ENCODE results near the gene GLT6D1.

GLT6D1 gene

GRCh38 chr9:135592625-135593024 lies 46.7 kb downstream of the GLT6D1 start:
- Histone ChIP-seq H3K27me3 (ENCODE audit: insufficient read depth, insufficient read length) (no peaks in the 10 kb centered on the region), H3K4me1 (ENCODE audit: insufficient read depth, insufficient read length) (peaks cover 5% of the 10 kb centered on the region), H3K4me3 (ENCODE audit: insufficient read length, low read depth) (no peak overlapping the region), H3K9me3 (ENCODE audit: insufficient read depth, low read length) (peaks cover 13% of the 10 kb centered on the region), H3K9ac (ENCODE audit: insufficient read length, low read depth) (no peak overlapping the region), H3K36me3 (ENCODE audit: insufficient read depth, insufficient read length, low read length) (no peaks in the 10 kb centered on the region)
- TF ChIP-seq YY1 (IDR thresholded peaks at IDR 0.05; ENCODE audit: insufficient read depth, insufficient read length) (no peak), SUZ12 (IDR thresholded peaks at IDR 0.05; ENCODE audit: extremely low read depth, insufficient read depth, insufficient read length) (no peak), ZNF274 (IDR thresholded peaks at IDR 0.05; ENCODE audit: low read depth, low read length) (no peak)
- no peak for DNase-seq (ENCODE audit: low read depth, low spot score)

- peaks cover 13% of the 10 kb centered on the region for H3K9me3 ChIP-seq (ENCODE audit: insufficient read depth, low read length)
- H3K4me3 ChIP-seq (ENCODE audit: insufficient read length, low read depth) = no peak overlapping the region
- H3K36me3 ChIP-seq (ENCODE audit: insufficient read depth, insufficient read length, low read length) = no peaks in the 10 kb centered on the region
- H3K9ac ChIP-seq (ENCODE audit: insufficient read length, low read depth) = no peak overlapping the region
- no peak for TF ChIP-seq YY1 (IDR thresholded peaks at IDR 0.05; ENCODE audit: insufficient read depth, insufficient read length)
- no peak for TF ChIP-seq SUZ12 (IDR thresholded peaks at IDR 0.05; ENCODE audit: extremely low read depth, insufficient read depth, insufficient read length)
- TF ChIP-seq ZNF274 (IDR thresholded peaks at IDR 0.05; ENCODE audit: low read depth, low read length) = no peak
- H3K4me1 ChIP-seq (ENCODE audit: insufficient read depth, insufficient read length) = peaks cover 5% of the 10 kb centered on the region
- H3K27me3 ChIP-seq (ENCODE audit: insufficient read depth, insufficient read length) = no peaks in the 10 kb centered on the region
- no peak for DNase-seq (ENCODE audit: low read depth, low spot score)
Observed at GRCh38 chr9:135592331-135592590, 47.1 kb downstream of the GLT6D1 start.

GRCh38 chr9:135591506-135592330 lies 47.6 kb downstream of the GLT6D1 start:
- H3K4me1 ChIP-seq (ENCODE audit: insufficient read depth, insufficient read length) = peaks cover 5% of the 10 kb centered on the region
- no peak overlapping the region for H3K9ac ChIP-seq (ENCODE audit: insufficient read length, low read depth)
- peaks cover 9% of the 10 kb centered on the region for H3K9me3 ChIP-seq (ENCODE audit: insufficient read depth, low read length)
- no peaks in the 10 kb centered on the region for H3K27me3 ChIP-seq (ENCODE audit: insufficient read depth, insufficient read length)
- no peak overlapping the region for H3K4me3 ChIP-seq (ENCODE audit: insufficient read length, low read depth)
- no peak for DNase-seq (ENCODE audit: low read depth, low spot score)
- TF ChIP-seq SUZ12 (IDR thresholded peaks at IDR 0.05; ENCODE audit: extremely low read depth, insufficient read depth, insufficient read length) (no peak), YY1 (IDR thresholded peaks at IDR 0.05; ENCODE audit: insufficient read depth, insufficient read length) (no peak), ZNF274 (IDR thresholded peaks at IDR 0.05; ENCODE audit: low read depth, low read length) (no peak)
- no peaks in the 10 kb centered on the region for H3K36me3 ChIP-seq (ENCODE audit: insufficient read depth, insufficient read length, low read length)

- peaks cover 4% of the 10 kb centered on the region; the same call in 1 of the 2 replicates for H3K9me3 ChIP-seq (ENCODE audit: insufficient read depth, low read length)
- no peak for DNase-seq (ENCODE audit: low read depth, low spot score)
- no peaks in the 10 kb centered on the region for H3K27me3 ChIP-seq (ENCODE audit: insufficient read depth, insufficient read length)
- H3K9ac ChIP-seq (ENCODE audit: insufficient read length, low read depth) = no peak overlapping the region
- no peak for TF ChIP-seq YY1 (IDR thresholded peaks at IDR 0.05; ENCODE audit: insufficient read depth, insufficient read length)
- no peak for TF ChIP-seq ZNF274 (IDR thresholded peaks at IDR 0.05; ENCODE audit: low read depth, low read length)
- no peak for TF ChIP-seq SUZ12 (IDR thresholded peaks at IDR 0.05; ENCODE audit: extremely low read depth, insufficient read depth, insufficient read length)
- peaks cover 5% of the 10 kb centered on the region for H3K4me1 ChIP-seq (ENCODE audit: insufficient read depth, insufficient read length)
- no peak overlapping the region for H3K4me3 ChIP-seq (ENCODE audit: insufficient read length, low read depth)
- H3K36me3 ChIP-seq (ENCODE audit: insufficient read depth, insufficient read length, low read length) = no peaks in the 10 kb centered on the region
Observed at GRCh38 chr9:135590486-135591079, 48.8 kb downstream of the GLT6D1 start.

- Histone ChIP-seq H3K4me3 (ENCODE audit: insufficient read length, low read depth) (no peak overlapping the region), H3K9ac (ENCODE audit: insufficient read length, low read depth) (no peak overlapping the region), H3K27me3 (ENCODE audit: insufficient read depth, insufficient read length) (no peaks in the 10 kb centered on the region), H3K9me3 (ENCODE audit: insufficient read depth, low read length) (no peaks in the 10 kb centered on the region; the same call in 1 of the 2 replicates), H3K36me3 (ENCODE audit: insufficient read depth, insufficient read length, low read length) (no peaks in the 10 kb centered on the region), H3K4me1 (ENCODE audit: insufficient read depth, insufficient read length) (peaks cover 5% of the 10 kb centered on the region)
- no peak for DNase-seq (ENCODE audit: low read depth, low spot score)
- TF ChIP-seq SUZ12 (IDR thresholded peaks at IDR 0.05; ENCODE audit: extremely low read depth, insufficient read depth, insufficient read length) = no peak
- no peak for TF ChIP-seq YY1 (IDR thresholded peaks at IDR 0.05; ENCODE audit: insufficient read depth, insufficient read length)
- no peak for TF ChIP-seq ZNF274 (IDR thresholded peaks at IDR 0.05; ENCODE audit: low read depth, low read length)
Observed at GRCh38 chr9:135589596-135590485, 49.5 kb downstream of the GLT6D1 start.

- Histone ChIP-seq H3K36me3 (ENCODE audit: insufficient read depth, insufficient read length, low read length) (no peaks in the 10 kb centered on the region), H3K4me3 (ENCODE audit: insufficient read length, low read depth) (no peak overlapping the region), H3K9me3 (ENCODE audit: insufficient read depth, low read length) (no peaks in the 10 kb centered on the region), H3K9ac (ENCODE audit: insufficient read length, low read depth) (no peak overlapping the region), H3K27me3 (ENCODE audit: insufficient read depth, insufficient read length) (no peaks in the 10 kb centered on the region), H3K4me1 (ENCODE audit: insufficient read depth, insufficient read length) (peaks cover 5% of the 10 kb centered on the region)
- TF ChIP-seq ZNF274 (IDR thresholded peaks at IDR 0.05; ENCODE audit: low read depth, low read length) = no peak
- DNase-seq (ENCODE audit: low read depth, low spot score) = no peak
Observed at GRCh38 chr9:135588886-135589595, 50.3 kb downstream of the GLT6D1 start.
